ENCODE results near the gene HCFC2.

Gene HCFC2

DNA sequence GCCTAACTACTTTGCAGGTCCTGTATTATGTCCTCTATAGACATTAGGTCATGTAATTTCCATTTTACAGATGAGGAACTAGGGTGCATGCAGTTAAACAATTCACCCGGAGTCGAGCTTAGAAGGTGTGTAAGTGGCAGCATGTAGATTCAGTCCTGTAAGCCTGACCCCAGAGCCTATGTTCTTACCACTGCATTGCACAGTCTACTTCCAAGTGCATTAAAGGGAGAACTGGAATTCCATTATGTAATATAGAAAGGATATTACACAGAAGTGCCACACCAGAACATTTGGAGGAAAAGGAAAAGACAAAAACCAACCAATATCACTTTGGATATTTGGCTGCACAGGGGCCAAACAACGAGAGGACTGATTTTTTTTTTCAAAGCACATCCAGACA is 15.5 kb upstream of the HCFC2 start:
- Mint-ChIP-seq H3K27ac (no peak overlapping the region), H3K4me3 (no peak overlapping the region), H3K9me3 (no peaks in the 10 kb centered on the region), H3K4me1 (ENCODE audit: low read depth) (peaks cover 6% of the 10 kb centered on the region), H3K27me3 (ENCODE audit: low read depth) (peaks cover 53% of the 10 kb centered on the region), H3K36me3 (ENCODE audit: low read depth) (no peaks in the 10 kb centered on the region)
- DNase-seq (ENCODE audit: low spot score): no peak

DNA sequence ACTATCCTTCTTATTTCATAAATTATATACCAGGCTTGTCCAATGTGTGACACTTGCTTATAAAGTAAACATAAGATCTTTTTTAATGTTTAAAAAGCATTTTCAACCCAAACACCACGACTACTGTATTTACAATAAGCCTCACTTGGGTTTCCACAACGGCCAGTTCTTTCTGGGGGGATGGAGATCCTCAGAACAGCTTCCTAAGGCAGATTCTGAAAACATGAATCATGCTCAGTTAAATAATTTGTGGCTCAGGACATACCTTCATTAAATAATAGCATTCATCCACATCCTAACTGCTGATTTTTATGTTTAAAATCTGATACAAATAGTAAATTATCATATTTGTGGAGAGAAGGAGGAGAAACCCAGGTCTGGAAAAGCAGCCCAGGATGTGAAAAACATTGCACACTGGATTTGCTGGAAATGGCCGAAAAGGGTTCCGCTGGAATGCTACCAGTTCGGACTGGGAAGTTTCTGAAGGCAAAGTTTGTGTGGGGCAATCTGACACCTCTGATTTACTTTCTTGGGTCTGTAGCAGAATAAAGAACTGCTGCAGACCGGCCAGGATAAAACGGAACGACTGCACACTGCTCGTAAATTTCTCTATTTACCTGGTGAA is 14.9 kb upstream of the HCFC2 start:
- peaks cover 52% of the 10 kb centered on the region for H3K27me3 Mint-ChIP-seq (ENCODE audit: low read depth)
- H3K4me3 Mint-ChIP-seq: no peak overlapping the region
- peaks cover 6% of the 10 kb centered on the region for H3K4me1 Mint-ChIP-seq (ENCODE audit: low read depth)
- no peak for DNase-seq (ENCODE audit: low spot score)
- no peaks in the 10 kb centered on the region for H3K36me3 Mint-ChIP-seq (ENCODE audit: low read depth)
- H3K27ac Mint-ChIP-seq: no peak overlapping the region
- H3K9me3 Mint-ChIP-seq: no peaks in the 10 kb centered on the region

DNA sequence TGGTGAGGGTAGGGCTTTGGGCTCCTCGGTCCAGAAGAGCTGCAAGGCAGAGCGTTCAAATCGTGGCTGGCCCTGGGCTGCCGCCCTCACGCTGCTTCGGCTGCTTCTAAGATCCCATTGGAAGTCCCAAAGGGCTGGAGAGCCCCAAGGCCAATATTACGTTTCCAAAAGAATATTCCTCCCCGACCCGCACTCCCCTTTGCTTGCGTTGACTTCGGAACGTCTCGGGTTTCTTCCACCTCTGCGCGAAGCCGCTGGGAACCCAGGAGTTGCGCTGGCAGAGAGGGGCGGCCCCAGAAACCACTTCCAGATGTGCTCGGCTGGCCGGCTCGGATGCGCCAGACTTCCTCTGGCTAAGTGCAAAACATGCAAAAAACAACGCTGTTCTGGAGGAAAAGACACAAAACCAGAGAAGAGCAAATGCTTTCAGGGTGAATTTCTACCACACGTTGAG is 14.4 kb upstream of the HCFC2 start, which contains the start of gene GLT8D2:
Gene GLT8D2, minus strand, starts transcription at position 285 of the 454 bp plus-strand sequence. CDS start 30,539 bp downstream, outside the sequence.
- H3K27ac Mint-ChIP-seq: no peak within 1 kb of the TSS
- peaks cover 6% of the 10 kb centered on the region for H3K4me1 Mint-ChIP-seq (ENCODE audit: low read depth)
- peaks cover 52% of the 10 kb centered on the region for H3K27me3 Mint-ChIP-seq (ENCODE audit: low read depth)
- no peaks in the 10 kb centered on the region for H3K36me3 Mint-ChIP-seq (ENCODE audit: low read depth)
- peak within 1 kb of the TSS; percentile 46 for H3K4me3 Mint-ChIP-seq
- no peaks in the 10 kb centered on the region for H3K9me3 Mint-ChIP-seq
- DNase-seq (ENCODE audit: low spot score): no peak

DNA sequence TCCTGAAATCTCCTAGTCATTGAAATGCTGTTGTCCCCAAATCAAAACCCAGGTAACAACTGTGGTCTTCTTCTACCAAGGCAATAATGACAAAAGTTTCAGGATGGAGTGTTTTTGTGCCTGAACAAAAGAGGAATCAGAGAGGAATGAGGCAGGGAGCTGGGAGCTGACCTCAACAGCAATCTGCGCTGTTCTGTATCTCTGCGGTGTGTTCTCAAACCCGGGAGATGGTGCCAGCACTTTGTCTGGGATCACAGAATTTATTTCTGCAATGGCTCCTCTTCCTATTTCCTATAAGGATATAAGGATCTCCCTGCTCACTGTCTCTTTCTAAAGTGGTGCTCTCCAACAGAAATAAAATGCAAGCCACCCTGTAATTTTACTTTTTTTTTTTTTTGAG is 13.9 kb upstream of the HCFC2 start:
- DNase-seq (ENCODE audit: low spot score): no peak
- H3K27me3 Mint-ChIP-seq (ENCODE audit: low read depth): peaks cover 57% of the 10 kb centered on the region
- H3K4me1 Mint-ChIP-seq (ENCODE audit: low read depth): peaks cover 5% of the 10 kb centered on the region
- no peaks in the 10 kb centered on the region for H3K36me3 Mint-ChIP-seq (ENCODE audit: low read depth)
- H3K27ac Mint-ChIP-seq: no peak overlapping the region
- H3K9me3 Mint-ChIP-seq: no peaks in the 10 kb centered on the region
- no peak overlapping the region for H3K4me3 Mint-ChIP-seq

DNA sequence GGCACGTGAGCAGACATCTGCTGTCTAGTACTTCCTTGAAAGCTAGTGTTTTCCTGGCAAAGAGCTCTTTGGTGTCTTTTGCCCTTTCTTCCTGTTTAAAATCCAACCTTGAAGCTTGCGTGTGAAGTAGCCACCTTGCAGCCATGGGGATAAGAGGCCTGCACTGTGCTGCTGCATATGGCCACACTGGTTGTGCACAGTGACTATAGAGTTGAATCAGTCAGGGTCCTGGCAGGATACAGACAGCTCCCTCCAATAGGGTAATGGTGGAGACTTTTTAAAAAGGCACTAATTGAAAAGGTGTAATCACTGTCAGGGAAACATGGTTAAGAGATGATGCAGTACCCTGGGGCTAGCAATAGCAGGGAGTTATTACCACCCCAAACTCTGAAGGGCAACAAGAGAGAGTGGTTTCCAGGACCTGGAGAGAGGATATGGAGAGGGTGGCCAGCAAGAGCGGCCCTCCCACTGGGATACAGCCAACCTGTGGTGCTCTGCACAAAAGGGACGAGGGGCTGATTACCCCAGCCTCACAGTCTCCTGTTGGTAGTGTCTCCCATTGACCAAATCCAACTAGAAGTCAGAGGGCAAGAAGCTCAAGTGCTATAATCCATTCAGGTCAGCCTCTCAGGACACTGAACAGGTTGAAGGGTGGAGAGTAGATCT is 9.5 kb upstream of the HCFC2 start:
- no peaks in the 10 kb centered on the region for H3K9me3 Mint-ChIP-seq
- H3K4me1 Mint-ChIP-seq (ENCODE audit: low read depth): peaks cover 5% of the 10 kb centered on the region
- H3K4me3 Mint-ChIP-seq: no peak overlapping the region
- no peaks in the 10 kb centered on the region for H3K36me3 Mint-ChIP-seq (ENCODE audit: low read depth)
- peaks cover 67% of the 10 kb centered on the region for H3K27me3 Mint-ChIP-seq (ENCODE audit: low read depth)
- no peak overlapping the region for H3K27ac Mint-ChIP-seq
- DNase-seq (ENCODE audit: low spot score): no peak

DNA sequence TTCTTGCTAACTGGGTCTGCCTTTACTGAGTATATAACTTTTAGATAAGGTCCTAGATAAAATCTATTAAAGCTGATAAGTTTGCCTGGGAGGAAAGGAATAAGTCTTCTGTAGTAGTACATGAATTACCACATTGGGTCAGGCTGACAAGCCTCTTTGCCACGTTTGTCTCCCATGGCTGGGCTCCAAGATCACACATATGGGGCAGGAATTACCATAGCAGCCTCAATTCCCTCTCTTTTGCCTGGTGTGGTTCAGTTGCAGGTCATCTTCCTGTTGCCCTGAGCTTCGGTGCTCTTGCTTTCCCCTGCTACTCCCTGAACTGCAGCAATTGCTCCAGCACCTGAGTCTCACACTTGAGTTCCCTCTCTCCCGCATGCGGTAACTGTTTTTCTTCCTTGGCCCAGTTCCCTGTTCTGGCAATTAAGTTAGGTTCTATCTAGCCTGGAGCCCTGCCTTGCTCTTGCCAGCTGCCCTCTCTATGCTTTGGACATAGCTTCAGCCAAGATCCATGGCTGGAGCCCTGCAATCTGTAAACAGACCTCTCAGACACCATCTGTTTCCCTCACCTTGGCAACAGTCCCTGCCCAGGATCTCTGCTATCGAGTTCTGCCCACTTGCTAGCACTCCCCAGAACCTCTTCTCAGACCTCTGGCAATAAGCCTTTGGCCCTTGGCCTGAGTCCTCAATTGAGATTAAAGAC is 8.5 kb upstream of the HCFC2 start:
- no peaks in the 10 kb centered on the region for H3K9me3 Mint-ChIP-seq
- no peak overlapping the region for H3K4me3 Mint-ChIP-seq
- no peaks in the 10 kb centered on the region for H3K36me3 Mint-ChIP-seq (ENCODE audit: low read depth)
- DNase-seq (ENCODE audit: low spot score): no peak
- no peaks in the 10 kb centered on the region for H3K4me1 Mint-ChIP-seq (ENCODE audit: low read depth)
- H3K27me3 Mint-ChIP-seq (ENCODE audit: low read depth): peaks cover 70% of the 10 kb centered on the region
- no peak overlapping the region for H3K27ac Mint-ChIP-seq

DNA sequence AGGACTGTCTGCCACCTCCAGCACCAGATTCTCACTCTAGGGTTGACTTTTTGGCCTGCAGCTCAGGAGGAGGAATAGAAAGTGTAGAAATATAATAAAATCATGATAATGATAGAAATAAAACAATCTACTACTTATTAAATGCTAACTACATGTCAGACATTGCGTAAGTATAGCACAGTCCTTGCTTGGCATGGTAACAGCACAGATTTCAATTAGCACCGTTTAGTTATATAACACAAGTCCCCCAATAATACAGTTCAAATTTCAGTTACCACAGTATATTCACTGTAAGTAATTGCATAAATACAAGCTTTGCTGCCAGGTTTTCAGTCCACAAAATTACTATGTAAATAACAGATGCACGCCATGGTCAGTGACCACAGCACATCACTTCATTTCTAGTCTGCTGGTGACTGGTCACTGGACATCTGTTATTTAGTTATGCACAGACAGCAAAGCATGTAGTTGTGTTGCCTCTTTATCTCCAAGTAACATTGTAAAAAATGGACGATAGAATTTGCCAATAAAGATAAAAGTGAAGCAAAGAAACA is 7.8 kb upstream of the HCFC2 start:
- DNase-seq (ENCODE audit: low spot score): no peak
- Mint-ChIP-seq H3K9me3 (no peaks in the 10 kb centered on the region), H3K36me3 (ENCODE audit: low read depth) (no peaks in the 10 kb centered on the region), H3K4me3 (no peak overlapping the region), H3K27me3 (ENCODE audit: low read depth) (peaks cover 68% of the 10 kb centered on the region), H3K4me1 (ENCODE audit: low read depth) (no peaks in the 10 kb centered on the region), H3K27ac (no peak overlapping the region)

DNA sequence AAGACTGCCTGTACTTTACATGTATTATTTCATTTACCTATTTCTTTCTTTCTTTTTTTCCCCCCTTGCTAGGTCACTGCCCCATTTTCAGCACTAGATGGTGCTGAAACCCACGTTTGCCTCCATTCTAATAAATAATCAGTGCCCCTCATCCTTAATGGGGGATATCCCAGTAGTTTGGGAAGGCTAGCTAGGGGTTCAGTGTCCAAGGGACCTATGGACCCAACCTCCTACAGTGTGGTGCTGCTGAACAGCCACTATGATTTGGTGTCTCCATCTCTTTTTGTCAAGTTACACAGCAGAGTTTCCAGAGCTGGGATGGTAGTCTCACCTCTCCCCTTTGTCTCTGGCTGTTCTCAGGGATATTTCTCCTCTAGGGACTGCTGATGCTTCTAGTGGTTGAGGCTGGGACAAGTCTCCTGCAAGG is 6.5 kb upstream of the HCFC2 start:
- Mint-ChIP-seq H3K9me3 (no peaks in the 10 kb centered on the region), H3K27ac (no peak overlapping the region), H3K27me3 (ENCODE audit: low read depth) (peaks cover 72% of the 10 kb centered on the region), H3K4me3 (no peak overlapping the region), H3K4me1 (ENCODE audit: low read depth) (no peaks in the 10 kb centered on the region), H3K36me3 (ENCODE audit: low read depth) (no peaks in the 10 kb centered on the region)
- DNase-seq (ENCODE audit: low spot score): no peak

DNA sequence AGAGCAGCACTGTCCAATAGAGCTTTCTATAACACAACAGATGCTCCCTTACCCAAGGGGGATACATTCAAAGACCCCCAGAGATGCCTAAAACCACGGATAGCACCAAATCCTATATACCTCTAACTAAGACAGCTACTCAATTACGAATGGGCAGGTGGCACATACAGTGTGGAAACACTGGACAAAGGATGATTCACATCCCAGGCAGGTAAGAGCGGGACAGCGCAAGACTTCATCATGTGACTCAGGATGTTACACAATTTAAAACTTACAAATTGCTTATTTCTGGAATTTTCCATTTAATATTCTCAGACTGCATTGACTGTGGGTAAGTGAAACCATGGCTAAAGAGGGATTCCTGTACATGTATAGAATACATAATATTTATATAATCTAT is 5.5 kb upstream of the HCFC2 start:
- H3K27me3 Mint-ChIP-seq (ENCODE audit: low read depth): peaks cover 69% of the 10 kb centered on the region
- DNase-seq (ENCODE audit: low spot score): no peak
- no peak overlapping the region for H3K27ac Mint-ChIP-seq
- no peaks in the 10 kb centered on the region for H3K36me3 Mint-ChIP-seq (ENCODE audit: low read depth)
- peaks cover 3% of the 10 kb centered on the region for H3K4me1 Mint-ChIP-seq (ENCODE audit: low read depth)
- H3K9me3 Mint-ChIP-seq: no peaks in the 10 kb centered on the region
- H3K4me3 Mint-ChIP-seq: no peak overlapping the region

DNA sequence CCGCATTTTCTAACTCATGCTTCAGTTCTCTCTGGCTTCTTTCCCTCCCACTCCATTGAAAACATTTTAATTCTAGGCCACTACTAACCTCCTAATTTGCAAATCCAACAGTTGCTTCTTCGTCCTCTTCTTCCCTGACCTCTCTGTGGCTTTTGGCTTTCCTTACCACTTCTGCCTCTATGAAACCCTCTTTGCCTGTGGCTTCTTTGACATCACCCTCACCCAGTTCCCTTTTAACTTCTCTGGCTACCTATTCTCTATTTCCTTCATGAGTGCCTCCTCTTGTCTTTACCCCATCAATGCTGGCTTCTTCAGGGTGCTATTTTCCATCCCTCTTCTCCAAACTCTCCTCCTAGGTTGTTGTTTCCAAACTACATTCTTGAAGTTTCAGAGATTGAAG is 4.4 kb upstream of the HCFC2 start:
- peaks cover 61% of the 10 kb centered on the region for H3K27me3 Mint-ChIP-seq (ENCODE audit: low read depth)
- H3K4me1 Mint-ChIP-seq (ENCODE audit: low read depth): peaks cover 3% of the 10 kb centered on the region
- DNase-seq (ENCODE audit: low spot score): no peak
- H3K4me3 Mint-ChIP-seq: no peak overlapping the region
- no peak overlapping the region for H3K27ac Mint-ChIP-seq
- no peaks in the 10 kb centered on the region for H3K9me3 Mint-ChIP-seq
- H3K36me3 Mint-ChIP-seq (ENCODE audit: low read depth): no peaks in the 10 kb centered on the region

DNA sequence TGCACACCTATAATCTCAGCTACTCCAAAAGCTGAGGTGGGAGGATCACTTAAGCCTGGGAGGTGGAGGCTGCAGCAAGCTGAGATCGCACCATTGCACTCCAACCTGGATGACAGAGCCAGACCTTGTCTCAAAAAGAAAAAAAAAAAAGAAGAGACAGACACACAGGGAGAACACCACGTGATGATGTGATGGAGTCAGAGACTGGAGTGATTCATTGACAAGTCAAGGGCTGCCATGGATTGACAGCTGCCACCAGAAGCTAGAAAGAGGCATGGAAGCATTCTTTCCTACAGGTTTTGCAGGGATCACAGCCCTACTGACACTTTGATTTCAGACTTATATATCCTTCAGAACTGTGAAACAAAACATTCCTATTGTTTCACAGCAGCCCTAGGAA is 3.5 kb upstream of the HCFC2 start:
- Mint-ChIP-seq H3K27ac (no peak overlapping the region), H3K4me3 (no peak overlapping the region)
- no peak for DNase-seq (ENCODE audit: low spot score)

DNA sequence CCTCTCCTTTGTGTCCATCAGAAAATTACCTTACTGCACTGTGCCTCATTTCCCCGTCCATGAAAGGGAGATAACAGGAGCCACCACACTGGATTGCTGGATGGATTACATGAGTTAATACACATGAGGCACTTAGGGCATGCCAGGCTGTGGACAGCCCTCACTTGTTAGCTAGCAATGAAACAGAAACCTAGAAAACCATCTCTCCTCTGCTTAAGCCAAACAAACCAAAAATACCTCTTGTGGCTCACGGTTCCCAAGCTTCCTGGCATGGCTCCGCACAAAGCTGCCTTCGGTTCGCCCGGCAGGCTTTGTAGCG is 660 bp upstream of the HCFC2 start:
- Mint-ChIP-seq H3K27ac (peak overlapping the region; percentile 23), H3K9me3 (no peaks in the 10 kb centered on the region), H3K36me3 (ENCODE audit: low read depth) (peaks cover 9% of the 10 kb centered on the region), H3K27me3 (ENCODE audit: low read depth) (peaks cover 35% of the 10 kb centered on the region), H3K4me3 (peak overlapping the region; percentile 96), H3K4me1 (ENCODE audit: low read depth) (peaks cover 16% of the 10 kb centered on the region)
- DNase-seq (ENCODE audit: low spot score): no peak

More for the DNA sequence above, 3.5 kb upstream of the HCFC2 start:
- Mint-ChIP-seq H3K9me3 (no peaks in the 10 kb centered on the region), H3K36me3 (ENCODE audit: low read depth) (no peaks in the 10 kb centered on the region), H3K27me3 (ENCODE audit: low read depth) (peaks cover 52% of the 10 kb centered on the region), H3K4me1 (ENCODE audit: low read depth) (peaks cover 11% of the 10 kb centered on the region)

DNA sequence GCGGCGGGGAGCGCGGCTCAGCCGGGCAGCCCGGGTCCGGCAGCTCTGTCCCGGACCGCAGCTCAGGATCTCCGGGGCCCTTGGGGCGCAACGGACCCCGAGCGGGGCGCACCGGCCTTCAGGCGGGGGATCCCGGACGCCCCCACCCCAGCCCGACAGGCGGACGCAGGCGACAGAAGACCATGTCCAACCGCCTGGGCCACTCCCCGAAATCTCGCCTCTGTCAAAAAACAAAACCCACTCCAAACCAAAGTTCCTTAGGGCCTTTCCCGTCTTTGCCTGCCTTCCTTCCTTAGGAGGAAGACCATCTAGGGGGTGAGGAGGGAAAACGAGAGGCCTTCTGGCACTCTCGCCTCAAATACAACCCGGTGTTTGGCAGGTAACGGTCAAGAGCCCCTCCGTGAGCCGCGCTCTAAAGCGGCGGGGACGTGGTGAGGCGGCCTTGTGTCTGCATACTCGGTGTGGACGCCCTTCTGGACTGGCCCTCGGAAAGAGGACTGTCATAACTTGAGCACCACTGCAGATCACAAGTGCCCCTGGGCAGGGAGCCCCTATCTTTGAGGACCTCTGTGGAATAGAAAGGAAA is 604 bp downstream of the HCFC2 start:
- Mint-ChIP-seq H3K27ac (peak overlapping the region; percentile 84), H3K9me3 (no peaks in the 10 kb centered on the region), H3K4me1 (ENCODE audit: low read depth) (peaks cover 16% of the 10 kb centered on the region), H3K27me3 (ENCODE audit: low read depth) (peaks cover 25% of the 10 kb centered on the region), H3K4me3 (peak overlapping the region; percentile 92), H3K36me3 (ENCODE audit: low read depth) (peaks cover 14% of the 10 kb centered on the region)
- no peak for DNase-seq (ENCODE audit: low spot score)

DNA sequence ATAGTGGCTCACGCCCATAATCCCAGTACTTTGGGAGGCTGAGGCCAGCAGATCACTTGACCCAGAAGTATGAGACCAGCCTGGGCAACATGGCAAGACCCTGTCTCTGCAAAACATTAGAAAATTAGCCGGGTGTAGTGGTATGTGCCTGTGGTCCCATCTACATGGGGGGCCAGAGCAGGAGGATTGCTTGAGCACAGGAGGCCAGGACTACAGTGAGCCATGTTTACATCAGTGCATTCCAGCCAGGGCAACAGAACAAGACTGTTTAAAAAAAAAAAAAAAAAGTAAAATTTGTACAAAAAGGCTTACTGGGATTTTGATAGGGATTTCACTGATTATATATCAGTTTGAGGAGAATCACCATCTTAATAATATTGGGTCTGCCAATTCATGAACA is 7.8 kb downstream of the HCFC2 start:
- H3K4me3 Mint-ChIP-seq: no peak overlapping the region
- DNase-seq (ENCODE audit: low spot score): no peak
- peaks cover 2% of the 10 kb centered on the region for H3K4me1 Mint-ChIP-seq (ENCODE audit: low read depth)
- H3K27ac Mint-ChIP-seq: no peak overlapping the region
- H3K27me3 Mint-ChIP-seq (ENCODE audit: low read depth): no peaks in the 10 kb centered on the region
- peaks cover 25% of the 10 kb centered on the region for H3K36me3 Mint-ChIP-seq (ENCODE audit: low read depth)
- no peaks in the 10 kb centered on the region for H3K9me3 Mint-ChIP-seq

All from T-helper 2 cell treated with Interferon-gamma antibody and Interleukin-4, amounts not matched to agents 5 μg/mL and 100 μg/mL, for 36 hours (primary cell).